HCT116 (cell line): Measurements from ENCODE around the gene B3GALT5. TPM values are rescaled to one million over a fixed set of nuclear protein-coding genes. Genes with fewer than 3 reads are reported as not detected.

Experiments used
- ATAC-seq: fragments of 200-7000 bp; cut with Tn5 transposase; 2 replicates; pipeline ENCODE4 v1.9.1; 2020; ENCODE audit warnings: mild to moderate bottlenecking, moderate library complexity
- BruUV-seq: library from RNA; stranded (reverse); fragments of 400-500 nt; replicated peaks from 2 replicates; lab custom pipeline; 2021; lab: Mats Ljungman, UMichigan
- CTCF ChIA-PET: fragments of 300-600 bp; sonication (Branson Sonifier 250); formaldehyde crosslinking; loops from one replicate; lab custom pipeline; 2021; ENCODE audit warnings: antibody characterized with exemption; lab: Charles Lee
- POLR2A ChIA-PET: fragments of 300-600, 350-600 bp; sonication (Branson Sonifier 250); formaldehyde crosslinking; loops from one replicate; lab custom pipeline; 2021; ENCODE audit warnings: antibody characterized with exemption; lab: Charles Lee
- RAD21 ChIA-PET, 2 experiments: fragments of 300-600 bp; sonication (Branson Sonifier 250); formaldehyde crosslinking; loops; one replicate each; lab custom pipeline; 2023; ENCODE audit warnings: low total read pairs in 2 of 2; ENCODE audit not compliant: uncharacterized antibody in 2 of 2, unreplicated experiment in 2 of 2, low non-redundant PET in 1 of 2; lab: Charles Lee
- DNase-seq: peaks from one replicate; pipeline ENCODE4 v3.0.0-alpha.2; 2010; ENCODE audit warnings: low read depth, low spot score
- H2AFZ ChIP-seq: fragments of 200-600 bp; shearing (Covaris generic), sonication (generic); 2 replicates; pipeline ENCODE4 v1.6.1; 2017; ENCODE audit warnings: low read depth, mixed run types, mixed read lengths, antibody characterized with exemption, low read length; ENCODE audit not compliant: poor library complexity, severe bottlenecking
- H3K27ac ChIP-seq: 2 replicates; pipeline ENCODE4 v1.5.1; 2012; ENCODE audit warnings: low read depth, low read length
- H3K27me3 ChIP-seq: fragments of 200-600 bp; sonication (generic); 2 replicates; pipeline ENCODE4 v1.6.1; 2016; ENCODE audit warnings: mixed run types, low read length, mixed read lengths; ENCODE audit not compliant: insufficient read depth
- H3K36me3 ChIP-seq, 2 experiments: fragments of 200-500 bp in 1 of 2; fragments of 200-600 bp in 1 of 2; sonication (Bioruptor generic) in 1 of 2; sonication (generic) in 1 of 2; 2 replicates each; pipeline versions ENCODE4 v1.5.1 to v1.6.1; 2014 to 2016; ENCODE audit warnings: low read length in 2 of 2, inconsistent platforms in 1 of 2, mixed read lengths in 1 of 2, mixed run types in 1 of 2; ENCODE audit not compliant: insufficient read depth in 2 of 2, control insufficient read depth in 1 of 2
- H3K4me1 ChIP-seq, 2 experiments: fragments of 200-600 bp in 1 of 2; sonication (generic) in 1 of 2; 2 replicates each; pipeline versions ENCODE4 v1.5.1 to v1.6.1; 2012 to 2017; ENCODE audit warnings: low read length in 2 of 2, inconsistent platforms in 1 of 2, mild to moderate bottlenecking in 1 of 2, mixed read lengths in 1 of 2, mixed run types in 1 of 2, moderate library complexity in 1 of 2; ENCODE audit not compliant: insufficient read depth in 2 of 2, control insufficient read depth in 1 of 2
- H3K4me2 ChIP-seq: fragments of 200-600 bp; sonication (generic); 2 replicates; pipeline ENCODE4 v1.6.1; 2017; ENCODE audit warnings: mixed run types, low read length, mixed read lengths
- H3K4me3 ChIP-seq, 2 experiments: fragments of 200-600 bp in 1 of 2; sonication (generic) in 1 of 2; replicated peaks in 1 of 2; 2 replicates each; pipeline ENCODE4 v1.5.1; 2011 to 2016; ENCODE audit warnings: low read length in 2 of 2, control low read depth in 1 of 2, low read depth in 1 of 2, mild to moderate bottlenecking in 1 of 2, mixed read lengths in 1 of 2, mixed run types in 1 of 2
- H3K79me2 ChIP-seq: fragments of 200-600 bp; sonication (generic); 2 replicates; pipeline ENCODE4 v1.6.1; 2017; ENCODE audit warnings: mild to moderate bottlenecking, mixed run types, low read length, moderate library complexity, mixed read lengths; ENCODE audit not compliant: insufficient read depth
- H3K9ac ChIP-seq: fragments of 200-600 bp; sonication (generic); 2 replicates; pipeline ENCODE4 v1.6.1; 2016; ENCODE audit warnings: low read length, mixed read lengths
- H3K9me2 ChIP-seq: fragments of 200-600 bp; sonication (generic), shearing (Covaris generic); 2 replicates; pipeline ENCODE4 v1.6.1; 2017; ENCODE audit warnings: mixed run types, mild to moderate bottlenecking, moderate library complexity; ENCODE audit not compliant: insufficient read depth
- H3K9me3 ChIP-seq, 2 experiments: fragments of 200-500 bp in 1 of 2; fragments of 200-600 bp in 1 of 2; sonication (Bioruptor generic) in 1 of 2; sonication (generic) in 1 of 2; 2 replicates each; pipeline ENCODE4 v1.6.1; 2014 to 2017; ENCODE audit warnings: low read length in 2 of 2, mixed read lengths in 2 of 2, inconsistent platforms in 1 of 2, low read depth in 1 of 2, mild to moderate bottlenecking in 1 of 2, mixed run types in 1 of 2, moderate library complexity in 1 of 2; ENCODE audit not compliant: control insufficient read depth in 1 of 2, insufficient read depth in 1 of 2
- H4K20me1 ChIP-seq: fragments of 200-600 bp; sonication (generic), shearing (Covaris generic); 2 replicates; pipeline ENCODE4 v1.6.1; 2017; ENCODE audit warnings: mixed run types, mild to moderate bottlenecking, moderate library complexity; ENCODE audit not compliant: insufficient read depth
- CTCF ChIP-seq, 3 experiments: fragments of 200-600 bp in 1 of 3; sonication (generic) in 1 of 3; IDR thresholded peaks in 2 of 3; conservative IDR thresholded peaks in 1 of 3; 2 replicates each; pipeline ENCODE4 v1.5.1; 2012 to 2017; ENCODE audit warnings: low read depth in 2 of 3, low read length in 2 of 3, antibody characterized with exemption in 1 of 3, borderline replicate concordance in 1 of 3, control low read depth in 1 of 3, mild to moderate bottlenecking in 1 of 3, mixed read lengths in 1 of 3, mixed run types in 1 of 3, moderate library complexity in 1 of 3; ENCODE audit not compliant: insufficient read depth in 1 of 3
- EZH2 ChIP-seq: fragments of 200-600 bp; sonication (generic); IDR thresholded peaks from 2 replicates; pipeline ENCODE4 v1.6.1; 2017; ENCODE audit warnings: antibody characterized with exemption, mixed run types
- EZH2phosphoT487 ChIP-seq: fragments of 200-600 bp; IDR thresholded peaks from 2 replicates; pipeline ENCODE4 v1.6.1; 2018; ENCODE audit warnings: antibody characterized with exemption, borderline replicate concordance
- JUND ChIP-seq: IDR thresholded peaks from 2 replicates; pipeline ENCODE4 v1.6.1; 2012
- MAX ChIP-seq: IDR thresholded peaks from 2 replicates; pipeline ENCODE4 v1.6.1; 2012
- RAD21 ChIP-seq: IDR thresholded peaks from 2 replicates; pipeline ENCODE4 v1.6.1; 2012; ENCODE audit warnings: low read depth, mild to moderate bottlenecking
- TCF7L2 ChIP-seq: IDR thresholded peaks from 2 replicates; pipeline ENCODE4 v1.7.0; 2011; ENCODE audit warnings: borderline replicate concordance, inconsistent platforms; ENCODE audit not compliant: insufficient read depth, insufficient read length; ENCODE audit errors: extremely low read depth
- YY1 ChIP-seq: IDR thresholded peaks from 2 replicates; pipeline ENCODE4 v1.6.1; 2011; ENCODE audit warnings: low read length, low read depth, moderate library complexity, mild to moderate bottlenecking; ENCODE audit not compliant: insufficient replicate concordance; ENCODE audit errors: extremely low read depth
- ZNF274 ChIP-seq: fragments of 200-500 bp; sonication (Bioruptor generic); IDR thresholded peaks from 2 replicates; pipeline ENCODE4 v1.6.1; 2014; ENCODE audit warnings: mild to moderate bottlenecking, low read depth, low read length, inconsistent platforms
- intact Hi-C: fragments of 100-400 bp; cut with micrococcal nuclease; formaldehyde crosslinking; loops from 2 replicates; pipeline ENCODE4 v1.10.0; 2022
- total RNA-seq: library from RNA; stranded (reverse); gene quantifications from one replicate; pipeline ENCODE4 v1.2.1, GENCODE V29; 2021; ENCODE audit not compliant: unreplicated experiment

B3GALT5 gene
- total RNA-seq, 1 experiment from 2014 or later: 1.2 TPM

GRCh38 chr21:39661740-39662139, 49.0 kb downstream of the B3GALT5 start:
- H4K20me1 ChIP-seq: no peaks in the 10 kb centered on the region
- no TSS peak for BruUV-seq
- no peak overlapping the region for H2AFZ ChIP-seq
- H3K9ac ChIP-seq: no peak overlapping the region
- H3K4me1 ChIP-seq: peaks cover 0 to 9% of the 10 kb centered on the region in 2 experiments; a peak in 2 of 4 replicates
- H3K36me3 ChIP-seq: no peaks in the 10 kb centered on the region
- ChIA-PET POLR2A (no interaction called here), CTCF (no interaction called here), RAD21 (no interaction called here)
- H3K9me3 ChIP-seq: no peaks in the 10 kb centered on the region
- ATAC-seq: no peak
- TF ChIP-seq EZH2phosphoT487 (no peak), CTCF (IDR thresholded peaks at IDR 0.05 in 2 of 3, conservative IDR thresholded peaks at IDR 0.05 in 1 of 3; ENCODE audit: borderline replicate concordance in 1 of 3, insufficient read depth in 1 of 3, low read depth in 2 of 3, low read length in 2 of 3) (no peak), TCF7L2 (no peak), YY1 (no peak), MAX (no peak), RAD21 (no peak), EZH2 (no peak), JUND (no peak), ZNF274 (no peak)
- DNase-seq: no peak
- no peak overlapping the region for H3K4me2 ChIP-seq
- intact Hi-C loops: no loop called here
- no peak overlapping the region for H3K27ac ChIP-seq
- H3K9me2 ChIP-seq: no peaks in the 10 kb centered on the region
- no peak overlapping the region for H3K4me3 ChIP-seq
- H3K27me3 ChIP-seq: no peaks in the 10 kb centered on the region
- no peaks in the 10 kb centered on the region for H3K79me2 ChIP-seq
